NCI-H2081 (cell line): Measurements from ENCODE around the gene RIBC2.
"Not testable (repeated sequence)": the region's sequence is repeated elsewhere in the genome, so short reads cannot be mapped to it uniquely, and the experiment has no call there.

Experiments used
- DNase-seq, 2 experiments: peaks; one replicate each; lab custom pipeline; 2025; lab: John Stamatoyannopoulos, UW

Gene RIBC2

DNA sequence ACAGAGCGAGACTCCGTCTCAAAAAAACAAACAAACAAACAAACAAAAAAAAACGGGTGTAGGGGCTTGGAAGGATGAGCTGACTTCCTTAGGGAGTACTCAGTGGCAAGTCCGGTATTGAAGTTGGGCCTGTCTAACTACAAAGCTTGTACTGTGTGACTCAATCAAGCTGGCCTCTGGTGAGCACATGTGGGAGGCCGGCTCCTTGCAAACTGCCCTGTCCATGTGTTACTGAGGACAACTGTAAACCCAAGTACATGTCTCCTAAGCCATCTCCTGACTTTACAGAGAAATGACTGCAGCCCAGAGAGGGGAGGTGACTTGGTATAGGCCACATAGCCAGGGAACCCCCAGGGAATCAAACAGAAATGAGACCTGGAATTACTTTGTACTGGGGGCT lies 11.6 kb downstream of the RIBC2 start:
- no peak for DNase-seq

DNA sequence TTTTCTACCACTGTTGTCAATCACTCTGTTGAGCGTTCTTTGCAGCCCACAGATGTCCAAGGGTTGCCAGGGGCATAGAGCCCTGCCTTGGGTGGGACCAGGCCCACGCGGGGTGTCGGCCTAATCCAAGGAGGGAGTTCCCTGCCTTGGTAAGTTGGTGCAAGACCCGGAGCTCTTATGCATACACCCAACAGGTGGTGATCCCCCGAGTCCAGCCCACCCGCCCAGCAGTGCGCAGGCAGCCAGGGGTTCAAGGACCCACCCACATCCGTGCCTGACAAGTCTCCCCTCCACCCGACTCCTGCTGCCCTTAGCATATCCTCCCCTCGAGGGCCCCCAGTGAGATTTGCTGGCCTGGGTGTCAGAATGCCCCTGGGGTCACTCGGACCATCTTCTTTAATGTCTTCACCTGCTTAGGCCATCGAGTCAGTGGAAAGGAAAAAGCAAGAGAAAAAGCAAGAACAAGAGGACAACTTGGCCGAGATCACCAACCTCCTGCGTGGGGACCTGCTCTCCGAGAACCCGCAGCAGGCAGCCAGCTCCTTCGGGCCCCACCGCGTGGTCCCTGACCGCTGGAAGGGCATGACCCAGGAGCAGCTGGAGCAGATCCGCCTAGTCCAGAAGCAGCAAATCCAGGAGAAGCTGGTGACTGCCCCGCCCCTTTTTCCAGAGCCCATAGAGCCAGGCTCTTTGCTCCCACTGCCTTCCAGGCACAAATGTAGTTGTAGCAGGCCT lies 12.2 kb downstream of the RIBC2 start:
- no peak for DNase-seq

DNA sequence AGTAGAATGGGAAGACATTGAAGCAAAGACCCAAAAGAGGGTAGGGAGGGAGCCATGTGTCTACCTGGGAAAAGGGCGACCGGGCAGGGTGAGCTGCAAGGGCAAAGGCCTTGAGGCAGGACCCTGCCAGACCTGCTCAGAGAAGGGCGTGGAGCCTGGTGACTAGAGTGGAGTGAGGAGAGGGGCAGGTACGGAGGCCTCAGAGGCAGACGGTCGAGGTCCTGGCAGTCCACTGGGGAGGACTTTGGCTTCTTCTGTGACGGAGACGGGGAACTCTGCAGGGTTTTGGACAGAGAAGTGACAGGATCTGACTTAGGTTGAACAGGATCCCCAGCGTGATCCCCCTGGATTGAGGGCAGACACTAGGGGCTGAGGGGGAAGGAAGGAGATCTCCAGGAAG lies 12.9 kb downstream of the RIBC2 start:
- no peak for DNase-seq

- no peak for DNase-seq
These were observed 13.6 kb downstream of the RIBC2 start for GRCh38 chr22:45427114-45427513.

DNA sequence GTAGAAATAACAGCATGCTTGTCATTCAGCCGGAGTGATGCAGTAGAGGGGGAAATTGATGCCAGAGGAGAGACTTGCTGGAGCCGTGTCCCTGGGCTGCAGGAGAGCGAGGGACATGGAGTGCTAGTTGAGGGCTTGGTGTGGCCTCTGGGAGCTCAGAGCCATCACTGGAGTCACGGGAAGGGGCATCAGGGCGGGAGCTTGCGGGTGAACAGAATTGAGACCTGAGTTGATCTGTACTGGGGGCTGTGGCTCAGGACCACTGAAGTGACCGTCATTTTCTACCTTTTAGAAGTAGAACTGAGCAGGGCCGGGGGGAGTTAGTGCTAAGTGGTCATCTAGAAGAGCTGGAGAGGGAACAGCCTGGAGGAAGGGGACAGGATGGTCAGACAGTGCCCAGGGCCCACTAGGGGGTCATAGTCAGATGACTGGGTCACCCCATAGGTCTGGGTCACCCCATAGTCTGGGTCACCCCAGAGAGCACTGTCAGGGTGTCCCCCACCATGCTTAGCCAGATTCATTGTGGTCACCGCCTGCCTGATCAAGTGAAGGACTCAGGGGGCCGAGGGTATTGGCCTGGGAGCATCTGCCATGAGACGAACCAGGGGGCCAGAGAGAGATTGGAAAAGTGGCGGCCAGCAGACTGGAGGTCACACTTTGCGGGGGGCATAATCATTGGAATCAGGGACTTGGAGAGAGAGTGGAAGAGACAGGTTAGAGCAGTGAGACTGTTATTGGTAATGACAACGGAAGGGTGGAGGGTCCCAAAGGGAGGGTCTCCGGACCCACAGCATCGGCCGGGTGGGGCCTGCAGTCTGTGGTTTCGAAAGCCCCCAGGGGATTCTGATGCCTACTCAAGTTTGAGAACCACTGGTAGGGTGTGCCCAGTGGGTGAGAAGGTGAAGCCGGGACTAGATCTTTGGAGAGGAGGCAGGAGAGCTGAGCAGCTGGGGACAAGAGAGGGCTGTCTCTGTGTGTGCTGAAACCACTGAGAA lies 15.2 kb downstream of the RIBC2 start:
- no peak for DNase-seq

DNA sequence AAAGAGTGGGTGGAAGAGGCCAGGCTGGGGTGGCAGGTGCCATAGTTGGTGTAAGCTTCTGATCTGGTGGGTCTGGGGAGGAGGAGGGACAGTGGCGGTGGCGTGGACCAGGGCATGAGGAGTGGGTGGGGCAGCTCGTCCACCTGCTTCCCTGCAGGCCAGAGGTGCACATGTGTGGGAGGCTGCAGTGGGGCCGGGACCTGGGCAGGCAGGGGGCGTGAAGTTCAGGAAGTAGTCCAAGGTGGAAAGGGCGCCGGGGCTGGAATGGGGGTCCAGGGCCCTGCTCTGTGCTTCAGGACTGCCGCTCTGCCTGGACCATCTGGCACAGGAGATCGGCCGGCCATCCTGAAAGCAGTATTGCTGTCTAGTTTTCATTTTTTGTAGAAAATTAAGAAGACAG lies 15.9 kb downstream of the RIBC2 start:
- DNase-seq, result no peak

GRCh38 chr22:45429981-45430775 lies 16.7 kb downstream of the RIBC2 start:
- no peak for DNase-seq

DNA sequence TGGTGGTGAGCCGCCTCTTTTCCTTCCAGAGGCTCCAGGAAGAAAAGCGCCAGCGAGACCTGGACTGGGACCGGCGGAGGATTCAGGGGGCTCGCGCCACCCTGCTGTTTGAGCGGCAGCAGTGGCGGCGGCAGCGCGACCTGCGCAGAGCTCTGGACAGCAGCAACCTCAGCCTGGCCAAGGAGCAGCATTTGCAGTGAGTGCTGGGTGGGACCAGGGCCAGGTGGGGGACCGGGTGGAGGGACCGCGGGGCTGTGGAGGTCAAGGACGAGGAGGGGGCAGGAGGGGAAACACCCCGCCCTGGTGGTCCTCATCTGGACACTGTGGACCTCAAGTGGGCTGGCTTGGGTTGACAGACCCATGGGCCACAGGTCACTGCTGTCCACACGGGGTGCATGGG lies 17.4 kb downstream of the RIBC2 start:
- DNase-seq, result no peak

- no peak for DNase-seq
These were observed 21.5 kb downstream of the RIBC2 start for GRCh38 chr22:45434981-45435380.

DNA sequence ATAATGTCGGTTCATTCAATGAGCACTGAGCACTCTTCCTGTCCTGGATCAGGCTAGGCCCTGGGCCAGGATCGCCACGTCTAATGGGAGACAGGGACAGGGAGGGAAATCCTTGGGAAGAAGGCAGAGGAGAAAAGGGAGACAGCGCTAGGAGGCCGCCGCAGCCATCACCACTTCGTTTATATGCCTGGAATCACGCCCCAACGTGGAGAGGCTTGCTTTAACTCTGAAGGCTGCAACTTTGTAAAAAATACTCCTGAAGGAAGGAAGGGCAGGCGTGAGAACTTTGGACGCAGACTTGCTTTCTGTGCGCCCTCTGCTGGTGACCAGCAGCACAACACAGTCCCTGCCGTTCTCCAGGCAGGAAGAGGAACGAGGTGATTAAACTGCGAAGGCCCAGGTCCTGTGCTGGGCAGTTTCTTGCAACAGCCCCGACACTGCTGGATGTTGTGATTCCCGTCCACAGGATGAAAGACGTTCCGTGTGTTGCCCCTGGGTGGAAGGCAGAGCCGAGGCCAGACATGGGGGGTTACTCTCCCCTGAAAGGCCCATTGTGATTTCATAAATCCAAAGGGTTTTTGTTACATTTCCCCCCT lies 22.1 kb downstream of the RIBC2 start:
- DNase-seq, result peak; percentile 60 to 71

GRCh38 chr22:45436871-45437517 lies 23.5 kb downstream of the RIBC2 start:
- DNase-seq, result not testable (repeated sequence)

- DNase-seq, result no peak
These were observed 24.8 kb downstream of the RIBC2 start for GRCh38 chr22:45438336-45438735.

DNA sequence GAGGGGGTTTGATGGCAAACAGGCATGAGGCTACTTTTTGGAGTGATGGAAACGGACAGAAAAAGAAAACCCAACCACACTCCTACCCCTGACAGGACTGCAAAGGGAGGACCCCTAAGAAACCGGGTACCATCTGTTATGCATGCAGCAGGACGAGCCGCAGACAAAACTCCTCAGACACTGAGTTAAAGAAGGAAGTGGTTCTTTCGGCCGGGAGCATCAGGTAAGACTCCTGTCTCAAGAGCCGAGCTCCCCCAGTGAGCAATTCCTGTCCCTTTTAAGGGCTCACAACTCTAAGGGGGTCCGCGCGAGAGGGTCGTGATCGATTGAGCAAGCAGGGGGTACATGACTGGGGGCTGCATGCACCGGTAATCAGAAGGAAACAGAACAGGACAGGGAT lies 27.2 kb downstream of the RIBC2 start:
- not testable (repeated sequence) for DNase-seq

DNA sequence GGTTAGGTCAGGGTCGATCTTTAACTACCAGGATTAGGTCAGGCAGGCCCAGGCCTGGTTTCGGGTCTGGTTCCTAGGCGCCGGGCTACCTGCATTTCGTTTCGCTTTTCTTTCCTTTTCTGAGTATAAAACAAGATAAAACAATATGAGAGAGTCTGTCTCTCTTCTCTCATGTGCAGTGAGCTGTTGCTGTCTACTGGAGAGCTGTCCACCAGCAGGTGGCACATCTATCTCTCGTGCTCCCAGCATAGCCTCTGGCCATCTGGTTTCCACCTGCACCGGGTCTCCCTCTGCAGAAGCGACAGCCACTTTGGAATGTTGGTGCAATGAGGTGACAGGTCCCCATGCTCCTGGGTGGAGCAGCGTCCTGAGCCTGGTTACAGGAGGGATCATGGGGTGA lies 27.6 kb downstream of the RIBC2 start:
- peak; percentile 55 to 62 for DNase-seq

DNA sequence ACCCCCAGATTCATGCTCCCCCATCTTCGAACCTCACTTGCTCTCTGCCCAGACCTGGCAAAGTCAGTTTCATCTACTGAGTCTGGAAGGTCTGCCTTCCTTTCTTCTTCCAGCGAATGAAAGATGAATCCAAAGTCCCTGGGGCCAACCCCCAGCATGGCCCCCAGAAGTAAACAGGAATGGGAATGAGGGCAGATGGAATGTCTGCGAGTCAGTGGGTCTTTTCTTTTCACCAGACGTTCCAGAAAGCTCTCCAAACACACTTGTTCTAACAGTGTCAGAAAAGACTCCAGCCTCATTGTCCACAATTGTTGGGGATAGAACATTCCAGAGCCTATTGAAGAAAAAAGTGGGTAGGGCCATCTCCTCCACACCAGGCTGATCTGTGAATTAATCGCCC lies 28.6 kb downstream of the RIBC2 start:
- DNase-seq, result no peak

DNA sequence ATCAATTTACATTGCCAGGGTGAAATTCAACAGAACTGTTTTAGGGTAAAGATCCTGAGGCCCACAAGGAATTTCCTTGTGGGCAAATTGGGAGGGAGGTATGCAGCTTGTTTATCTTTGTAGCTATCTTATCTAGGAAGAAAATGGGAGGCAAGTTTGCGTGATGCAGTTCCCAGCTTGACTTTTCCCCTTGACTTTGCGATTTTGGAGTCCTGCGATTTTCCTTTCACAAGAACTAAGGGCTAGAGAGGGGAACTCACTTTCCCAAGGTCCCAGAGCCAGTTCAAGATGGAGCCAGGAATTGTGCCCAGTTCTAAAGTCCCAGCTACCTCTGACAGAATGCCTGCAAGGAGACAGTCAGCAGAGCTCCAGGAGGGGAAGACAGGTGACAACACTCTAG lies 30.7 kb downstream of the RIBC2 start:
- DNase-seq, result no peak

DNA sequence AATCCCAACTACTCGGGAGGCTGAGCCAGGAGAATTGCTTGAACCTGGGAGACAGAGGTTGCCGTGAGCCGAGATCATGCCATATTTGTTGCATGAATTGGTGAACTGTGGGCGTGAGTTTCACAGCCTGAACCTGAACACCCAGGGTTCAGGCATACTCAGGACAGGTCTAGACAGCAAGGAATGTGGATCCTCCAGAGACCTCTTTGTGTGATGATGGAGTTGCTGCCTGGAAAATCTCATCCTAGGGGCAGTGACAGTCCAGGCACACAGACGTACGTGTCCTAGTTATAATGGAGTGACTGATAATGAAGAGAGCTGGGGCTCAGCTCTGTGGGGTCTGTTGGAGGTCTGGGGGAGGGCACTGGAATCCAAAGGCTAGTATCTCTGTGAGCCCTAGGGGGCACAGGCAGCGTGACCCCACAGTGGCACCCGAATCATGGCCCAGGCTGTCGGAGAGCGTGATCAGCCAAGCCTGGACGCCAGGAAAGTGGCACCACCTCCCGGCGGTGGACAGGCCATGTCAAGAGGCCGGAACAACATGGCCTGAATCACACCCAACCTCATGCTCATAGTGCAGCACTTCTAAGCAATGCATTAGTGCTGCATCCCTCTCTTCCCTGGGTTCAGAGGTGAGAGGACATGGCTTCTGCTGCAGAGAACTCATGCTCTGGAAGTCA lies 31.7 kb downstream of the RIBC2 start:
- DNase-seq, result no peak

- DNase-seq, result no peak
These were observed 32.7 kb downstream of the RIBC2 start for GRCh38 chr22:45446216-45446615.

DNA sequence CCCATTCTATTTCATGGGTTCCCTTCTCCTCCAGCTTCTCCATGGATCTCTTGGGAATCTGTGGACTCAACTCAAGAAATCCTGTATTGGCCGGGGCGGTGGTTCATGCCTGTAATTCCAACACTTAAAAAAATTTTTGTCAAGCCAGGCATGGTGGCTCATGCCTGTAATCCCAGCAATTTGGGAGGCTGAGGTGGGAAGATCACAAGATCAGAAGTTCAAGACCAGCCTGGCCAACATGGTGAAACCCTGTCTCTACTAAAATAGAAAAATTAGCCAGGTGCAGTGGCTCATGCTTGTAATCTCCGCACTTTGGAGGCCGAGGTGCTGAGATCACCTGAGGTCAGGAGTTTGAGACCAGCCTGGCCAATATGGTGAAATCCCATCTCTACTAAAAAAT lies 34.1 kb downstream of the RIBC2 start:
- not testable (repeated sequence) for DNase-seq

DNA sequence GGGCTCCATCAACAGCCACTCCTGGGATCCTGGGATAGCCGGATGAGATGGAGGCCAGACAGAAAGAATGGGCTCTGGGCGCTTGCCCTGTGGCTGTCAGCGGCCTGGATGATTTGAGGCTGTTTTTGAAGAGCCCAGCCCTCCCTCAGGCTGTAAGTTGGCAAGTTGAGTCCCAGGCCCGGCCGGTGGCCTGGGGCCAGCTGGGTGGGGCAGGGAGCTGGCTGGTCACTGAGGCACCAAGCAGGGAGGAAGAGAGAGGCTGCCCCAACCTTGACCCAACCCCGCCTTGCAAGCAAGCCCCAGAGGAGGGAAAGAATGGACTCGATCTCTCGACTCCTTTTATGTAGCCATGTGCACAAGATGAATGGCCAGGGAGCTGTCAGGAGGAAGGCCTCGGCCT lies 34.9 kb downstream of the RIBC2 start:
- no peak for DNase-seq

- not testable (repeated sequence) for DNase-seq
These were observed 35.9 kb downstream of the RIBC2 start for GRCh38 chr22:45449442-45449841.
